ENCODE results near the gene PALD1.
"Not testable (repeated sequence)": the region's sequence is repeated elsewhere in the genome, so short reads cannot be mapped to it uniquely, and the experiment has no call there.

The PALD1 gene

GRCh38 chr10:70575874-70576802 is 97.6 kb downstream of the PALD1 start:
- DNase-seq: peak; percentile 23

GRCh38 chr10:70576803-70577517 is 98.4 kb downstream of the PALD1 start:
- DNase-seq: no peak

GRCh38 chr10:70578371-70578947 is 99.9 kb downstream of the PALD1 start:
- DNase-seq: no peak

GRCh38 chr10:70579234-70580002 is 100.9 kb downstream of the PALD1 start:
- DNase-seq: no peak

DNA sequence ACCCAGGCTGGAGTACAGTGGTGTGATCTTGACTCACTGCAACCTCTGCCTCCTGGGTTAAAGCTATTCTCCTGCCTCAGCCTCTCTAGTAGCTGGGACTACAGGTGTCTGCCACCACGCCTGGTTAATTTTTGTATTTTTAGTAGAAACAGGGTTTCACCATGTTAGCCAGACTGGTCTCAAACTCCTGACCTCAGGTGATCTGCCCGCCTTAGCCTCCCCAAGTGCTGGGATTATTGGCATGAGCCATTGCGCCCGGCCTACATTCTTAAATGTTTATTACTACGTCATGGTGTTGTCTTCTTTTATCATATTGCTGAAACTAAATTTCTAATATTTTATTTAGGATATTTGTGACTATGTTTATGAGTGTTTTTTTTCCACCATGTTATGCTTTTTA is 102.6 kb downstream of the PALD1 start:
- DNase-seq: not testable (repeated sequence)

DNA sequence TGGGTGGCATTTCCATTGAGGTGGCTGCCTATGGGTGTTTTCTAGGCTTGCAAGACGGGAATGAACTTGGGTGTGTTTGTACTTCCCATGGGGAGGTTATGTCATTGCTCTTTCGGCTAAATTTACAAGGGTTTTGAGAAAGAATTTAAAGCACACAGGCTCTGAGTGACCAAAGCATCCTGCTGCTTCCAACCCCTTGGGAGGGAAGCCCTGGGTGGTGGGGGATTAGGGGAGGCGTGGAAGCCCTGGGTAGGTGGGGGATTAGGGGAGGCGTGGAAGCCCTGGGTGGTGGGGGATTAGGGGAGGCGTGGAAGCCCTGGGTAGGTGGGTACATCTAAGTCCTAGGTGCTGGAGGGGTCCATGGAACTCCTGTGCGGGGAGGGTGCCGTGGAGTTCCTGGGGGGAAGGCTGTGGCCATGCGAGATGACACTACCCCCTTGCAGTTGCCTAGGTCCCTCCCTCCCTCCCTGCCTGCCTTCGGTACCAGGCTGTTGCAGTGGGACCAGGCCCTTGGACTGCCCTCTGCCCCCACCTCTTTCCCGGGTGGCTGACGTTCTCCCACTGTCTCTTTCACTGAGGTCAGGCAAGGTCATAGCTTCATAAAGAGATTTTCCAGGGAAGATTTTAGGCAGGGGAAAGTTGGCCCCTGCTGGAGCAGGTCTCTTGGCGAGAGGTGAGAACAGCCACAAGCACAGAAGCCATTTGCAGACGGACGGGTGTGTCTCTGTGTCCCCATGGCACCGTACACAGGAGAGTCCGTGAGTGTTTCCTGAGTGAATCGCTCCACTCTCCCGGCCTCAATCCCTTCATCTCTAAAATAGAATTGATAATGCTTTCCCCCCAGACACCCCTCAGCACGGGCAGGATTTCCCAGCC is 104.5 kb downstream of the PALD1 start:
- DNase-seq: no peak

- DNase-seq: no peak
Observed at GRCh38 chr10:70583669-70584037, 105.1 kb downstream of the PALD1 start.

GRCh38 chr10:70584366-70584765 is 105.8 kb downstream of the PALD1 start:
- DNase-seq: no peak

DNA sequence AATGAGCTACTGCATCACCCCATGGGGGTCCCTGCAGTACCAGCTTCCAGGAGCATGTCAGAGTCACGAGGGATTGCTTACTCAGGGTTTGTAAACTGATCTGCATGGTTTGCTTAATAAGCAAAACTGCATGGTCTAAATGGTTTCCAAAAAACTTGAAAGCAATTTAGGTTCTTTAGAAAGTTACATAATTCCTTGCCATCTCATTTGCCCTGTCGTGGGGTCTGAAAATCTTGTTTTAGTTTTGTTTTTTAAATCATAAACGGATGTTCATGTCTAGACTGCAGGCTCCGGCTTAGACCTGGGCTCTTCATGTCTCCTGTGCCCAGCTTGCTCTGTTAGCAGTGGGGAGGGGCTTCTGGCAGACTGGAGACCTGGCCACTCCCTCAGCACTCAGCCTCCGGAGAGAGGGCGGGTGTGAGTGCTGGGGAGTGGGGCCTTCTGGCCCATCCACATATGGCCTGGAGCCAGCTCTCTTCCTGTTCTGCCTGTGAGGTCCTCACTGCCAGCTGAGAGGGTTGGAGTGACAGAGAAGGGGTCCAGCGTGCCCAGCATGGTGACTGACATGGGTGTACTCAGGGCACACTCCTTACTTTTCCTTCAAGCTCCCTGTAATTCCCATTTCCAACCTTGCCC is 106.5 kb downstream of the PALD1 start:
- no peak for DNase-seq

DNA sequence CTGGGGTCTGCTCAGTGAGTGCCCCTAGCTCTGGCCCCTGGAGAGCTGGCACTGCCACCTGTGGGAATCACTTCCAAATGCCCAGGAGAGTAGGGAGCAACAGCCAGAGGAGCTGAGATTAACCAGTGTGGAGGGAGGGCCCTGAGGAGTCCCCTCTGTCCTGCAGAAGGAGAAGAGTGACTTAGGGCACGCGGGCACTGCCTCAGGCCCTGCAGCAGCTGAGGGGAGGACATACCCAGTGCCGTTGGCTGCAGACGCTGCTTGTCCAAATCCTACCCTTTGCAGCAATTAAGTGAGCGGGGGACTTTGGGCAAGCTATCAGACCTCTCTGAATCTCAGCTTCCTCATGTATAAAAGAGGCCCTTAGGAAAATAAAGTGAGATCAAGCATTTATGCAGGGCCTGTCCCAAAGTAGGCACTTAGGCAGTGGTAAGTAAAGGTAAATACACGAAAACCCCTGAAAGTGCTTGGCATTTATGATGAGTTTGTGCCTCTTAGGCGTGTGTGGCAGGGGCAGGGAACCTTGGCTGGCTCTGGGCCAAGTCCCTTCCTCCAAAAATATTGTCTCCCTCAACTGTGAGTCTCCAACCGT is 107.1 kb downstream of the PALD1 start:
- DNase-seq: no peak

DNA sequence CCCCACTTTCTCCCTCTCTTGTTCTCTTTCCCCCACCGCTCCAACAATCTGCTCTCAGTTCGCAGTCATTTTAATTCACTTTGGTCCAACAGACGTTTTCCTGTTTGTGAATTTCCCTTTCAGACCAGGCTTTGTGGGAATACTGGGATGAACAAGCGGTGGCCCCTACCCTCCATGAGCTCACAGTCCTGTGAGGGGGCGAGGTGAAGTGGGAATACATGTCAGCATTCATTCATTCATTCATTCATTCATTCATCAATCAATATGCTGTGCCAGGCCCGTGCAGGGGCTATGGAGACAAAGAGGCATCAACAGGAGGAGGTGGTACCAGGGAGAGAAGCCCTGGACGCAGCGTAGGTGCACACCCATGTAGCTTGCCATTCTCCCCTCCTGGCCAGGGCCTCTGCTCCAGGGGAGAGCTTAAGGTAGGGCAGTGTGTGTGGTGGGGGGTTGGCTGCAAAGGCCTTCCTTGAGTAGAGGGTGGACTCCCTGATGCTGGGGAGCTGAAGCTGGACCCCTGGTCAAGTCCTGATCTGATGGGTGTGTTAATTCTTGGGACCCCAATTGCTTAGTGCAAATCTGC is 107.9 kb downstream of the PALD1 start:
- no peak for DNase-seq

DNA sequence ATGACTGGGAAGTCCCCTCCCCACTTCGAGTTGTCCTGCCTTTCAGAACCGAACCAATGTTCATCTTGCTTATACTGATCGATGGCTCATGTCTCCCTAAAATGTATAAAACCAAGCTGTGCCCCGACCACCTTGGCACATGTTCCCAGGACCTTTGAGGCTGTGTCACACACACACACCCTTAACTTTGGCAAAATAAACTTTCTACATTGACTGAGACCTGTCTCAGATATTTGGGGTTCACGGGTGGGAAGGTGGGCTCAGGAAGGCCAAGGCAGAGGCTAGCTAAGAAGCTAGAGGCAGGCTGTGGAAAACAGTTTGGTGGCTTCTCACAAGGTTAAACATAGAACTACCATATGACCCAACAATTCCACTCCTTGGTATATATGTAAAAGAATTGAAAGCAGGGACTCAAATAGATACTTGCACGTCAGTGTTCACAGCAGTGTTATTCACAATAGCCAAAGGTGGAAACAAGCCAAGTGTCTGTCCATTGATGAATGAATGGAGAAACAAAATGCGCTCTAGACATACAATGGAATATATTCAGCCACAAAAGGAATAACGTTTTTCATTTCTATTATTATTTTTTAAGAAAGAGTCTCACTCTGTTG is 108.6 kb downstream of the PALD1 start:
- DNase-seq: peak; percentile 67

GRCh38 chr10:70588255-70588654 is 109.7 kb downstream of the PALD1 start:
- DNase-seq: no peak

- DNase-seq: no peak
Observed at GRCh38 chr10:70588859-70589570, 110.4 kb downstream of the PALD1 start.

DNA sequence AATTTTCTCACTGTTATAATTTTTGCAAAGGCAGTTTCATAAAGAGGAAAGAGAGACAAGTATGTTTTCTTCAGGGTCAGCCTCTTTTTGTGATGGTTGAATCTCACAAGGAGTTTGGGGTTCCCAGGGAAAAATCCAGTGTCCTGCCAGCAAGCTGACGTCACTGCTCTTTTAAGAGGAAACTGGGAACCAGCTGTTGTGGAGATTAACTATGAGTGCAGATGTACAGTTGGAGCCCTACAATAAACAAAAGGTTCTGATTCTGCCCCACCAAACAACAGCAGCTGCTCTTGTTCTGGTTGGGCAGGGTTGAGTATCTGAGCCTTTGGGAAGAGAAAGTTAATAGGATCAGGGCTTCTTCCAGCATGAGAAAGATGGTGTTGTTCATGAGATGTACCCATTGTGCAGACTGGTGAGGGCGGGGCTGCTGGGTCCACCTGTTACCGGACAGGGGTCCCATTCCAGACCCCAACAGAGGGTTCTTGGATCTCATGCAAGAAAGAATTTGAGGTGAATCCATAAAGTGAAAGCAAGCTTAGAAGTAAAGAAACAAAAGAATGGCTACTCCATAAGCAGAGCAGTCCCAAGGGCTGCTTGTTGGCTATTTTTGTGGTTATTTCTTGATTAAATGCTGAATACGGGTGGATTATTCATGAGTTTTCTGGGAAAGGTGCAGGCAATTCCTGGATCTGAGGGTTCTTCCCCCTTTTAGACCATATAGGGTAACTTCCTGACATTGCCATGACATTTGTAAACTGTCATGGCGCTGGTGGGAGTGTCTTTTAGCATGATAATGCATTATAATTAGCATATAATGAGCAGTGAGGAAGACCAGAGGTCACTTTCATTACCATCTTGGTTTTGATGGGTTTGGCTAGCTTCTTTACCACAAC is 111.4 kb downstream of the PALD1 start:
- DNase-seq: no peak

- DNase-seq: no peak
Observed at GRCh38 chr10:70590655-70591416, 112.3 kb downstream of the PALD1 start.

DNA sequence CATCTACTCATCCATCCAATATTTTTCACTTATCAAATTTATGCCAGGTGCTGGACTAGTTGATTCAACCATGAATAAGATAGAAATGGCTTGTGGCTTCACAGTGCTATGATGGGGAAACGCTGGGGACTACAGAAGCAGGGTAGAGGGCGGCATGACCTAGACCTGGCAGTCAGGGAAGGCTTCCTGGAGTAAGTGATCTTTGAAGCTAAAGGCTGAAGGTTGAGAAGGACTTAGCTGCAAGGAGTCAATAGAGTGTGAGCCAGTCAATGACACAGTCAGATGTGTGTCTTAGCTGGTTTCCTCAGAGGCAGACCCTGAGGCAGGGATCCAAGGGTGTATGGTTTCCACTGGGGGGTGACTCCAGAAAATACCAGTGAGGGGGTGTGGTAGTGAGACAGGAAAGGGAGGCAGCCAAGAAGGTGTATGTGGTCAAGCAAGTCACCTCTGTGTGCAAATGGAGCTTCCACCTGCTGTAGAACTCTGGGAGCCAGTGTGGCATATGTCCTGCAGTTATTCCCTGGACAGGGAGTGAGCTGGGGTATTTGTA is 113.7 kb downstream of the PALD1 start:
- no peak for DNase-seq

All from midbrain (tissue), 1 donor.